Gastrocnemius medialis (tissue), 4 donors: ENCODE measurements around the gene OBI1.

Source experiments
- POLR2A ChIP-seq, 2 donors: fragments of 450-650 bp; IDR thresholded peaks; one replicate each; pipeline ENCODE4 v1.6.1; 2017; ENCODE audit warnings: antibody characterized with exemption in 2 of 2, mild to moderate bottlenecking in 2 of 2, moderate library complexity in 2 of 2
- TF ChIP-seq, protein P1 (sequence below), 5 experiments: fragments of 450-650 bp in 3 of 5; fragments of 200-600 bp in 2 of 5; sonication (generic) in 2 of 5; IDR thresholded peaks in 4 of 5; conservative IDR thresholded peaks in 1 of 5; 1 replicate in 4 of 5; 2 replicates in 1 of 5; pipeline ENCODE4 v1.5.1; 2016 to 2019; ENCODE audit warnings: antibody characterized with exemption in 5 of 5, mild to moderate bottlenecking in 3 of 5, moderate library complexity in 3 of 5

GRCh38 chr13:78649997-78650716 is 8.8 kb downstream of the OBI1 start:
- TF ChIP-seq, protein P1, sequence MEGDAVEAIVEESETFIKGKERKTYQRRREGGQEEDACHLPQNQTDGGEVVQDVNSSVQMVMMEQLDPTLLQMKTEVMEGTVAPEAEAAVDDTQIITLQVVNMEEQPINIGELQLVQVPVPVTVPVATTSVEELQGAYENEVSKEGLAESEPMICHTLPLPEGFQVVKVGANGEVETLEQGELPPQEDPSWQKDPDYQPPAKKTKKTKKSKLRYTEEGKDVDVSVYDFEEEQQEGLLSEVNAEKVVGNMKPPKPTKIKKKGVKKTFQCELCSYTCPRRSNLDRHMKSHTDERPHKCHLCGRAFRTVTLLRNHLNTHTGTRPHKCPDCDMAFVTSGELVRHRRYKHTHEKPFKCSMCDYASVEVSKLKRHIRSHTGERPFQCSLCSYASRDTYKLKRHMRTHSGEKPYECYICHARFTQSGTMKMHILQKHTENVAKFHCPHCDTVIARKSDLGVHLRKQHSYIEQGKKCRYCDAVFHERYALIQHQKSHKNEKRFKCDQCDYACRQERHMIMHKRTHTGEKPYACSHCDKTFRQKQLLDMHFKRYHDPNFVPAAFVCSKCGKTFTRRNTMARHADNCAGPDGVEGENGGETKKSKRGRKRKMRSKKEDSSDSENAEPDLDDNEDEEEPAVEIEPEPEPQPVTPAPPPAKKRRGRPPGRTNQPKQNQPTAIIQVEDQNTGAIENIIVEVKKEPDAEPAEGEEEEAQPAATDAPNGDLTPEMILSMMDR (IDR thresholded peaks at IDR 0.05 in 4 of 5, conservative IDR thresholded peaks at IDR 0.05 in 1 of 5), result no peak
- no peak for TF ChIP-seq POLR2A (IDR thresholded peaks at IDR 0.05)
